ENCODE measurements around the gene FSIP1. TPM values are rescaled to one million over a fixed set of nuclear protein-coding genes. Genes with fewer than 3 reads are reported as not detected.
A peak's percentile ranks its signal among the peaks of the same experiment; 100 is the strongest.

Gene FSIP1
- total RNA-seq, 4 donors from 2014 or later, result 0.20 to 1.5 (median 0.42) TPM

DNA sequence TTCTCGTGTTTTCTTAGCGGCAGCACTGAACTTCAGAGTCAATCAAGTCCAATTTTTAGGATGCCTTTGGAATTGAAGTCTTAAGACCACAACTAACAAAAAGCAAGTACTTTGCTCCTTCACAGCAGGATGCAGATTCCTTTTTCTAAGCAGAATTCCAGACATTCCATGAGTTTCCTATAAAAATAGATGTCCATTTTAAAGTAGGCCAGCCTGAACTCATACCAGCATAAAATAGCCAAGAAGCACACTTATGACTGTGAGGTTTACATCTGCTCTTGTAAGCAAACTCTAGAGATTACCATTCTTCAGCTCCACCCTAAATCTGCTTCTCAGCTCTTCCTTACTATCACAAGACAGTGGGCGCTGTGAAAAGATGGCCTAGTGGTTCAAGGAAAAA, 116.0 kb downstream of the FSIP1 start:
- no peak overlapping the region for H3K27ac ChIP-seq
- peaks cover 0 to 8% (median 3%) of the 10 kb centered on the region in 4 donors for H3K4me1 ChIP-seq
- TF ChIP-seq POLR2A (IDR thresholded peaks at IDR 0.05) (no peak), CTCF (IDR thresholded peaks at IDR 0.05) (no peak), EP300 (IDR thresholded peaks at IDR 0.05) (no peak)
- H3K4me3 ChIP-seq, result no peak overlapping the region
- DNase-seq (ENCODE audit: low spot score in 2 of 2), result no peak
- H3K27me3 ChIP-seq, result no peaks in the 10 kb centered on the region
- no peaks in the 10 kb centered on the region for H3K9me3 ChIP-seq
- 65 to 66% methylated on average over 3 of the region's 3 CpGs for WGBS, 2 donors
- H3K36me3 ChIP-seq, result no peaks in the 10 kb centered on the region

GRCh38 chr15:39665629-39666250, 116.9 kb downstream of the FSIP1 start:
- 37 to 59% methylated on average over 4 of the region's 4 CpGs for WGBS, 2 donors
- no peak for DNase-seq (ENCODE audit: low spot score in 2 of 2)
- H3K9me3 ChIP-seq, result no peaks in the 10 kb centered on the region
- TF ChIP-seq EP300 (IDR thresholded peaks at IDR 0.05), result no peak
- peak overlapping the region in 1 of 4 donors; percentile 47 for H3K27ac ChIP-seq
- no peaks in the 10 kb centered on the region for H3K27me3 ChIP-seq
- no peaks in the 10 kb centered on the region for H3K36me3 ChIP-seq
- H3K4me3 ChIP-seq, result no peak overlapping the region
- H3K4me1 ChIP-seq, result peaks cover 0 to 8% (median 3%) of the 10 kb centered on the region in 4 donors

DNA sequence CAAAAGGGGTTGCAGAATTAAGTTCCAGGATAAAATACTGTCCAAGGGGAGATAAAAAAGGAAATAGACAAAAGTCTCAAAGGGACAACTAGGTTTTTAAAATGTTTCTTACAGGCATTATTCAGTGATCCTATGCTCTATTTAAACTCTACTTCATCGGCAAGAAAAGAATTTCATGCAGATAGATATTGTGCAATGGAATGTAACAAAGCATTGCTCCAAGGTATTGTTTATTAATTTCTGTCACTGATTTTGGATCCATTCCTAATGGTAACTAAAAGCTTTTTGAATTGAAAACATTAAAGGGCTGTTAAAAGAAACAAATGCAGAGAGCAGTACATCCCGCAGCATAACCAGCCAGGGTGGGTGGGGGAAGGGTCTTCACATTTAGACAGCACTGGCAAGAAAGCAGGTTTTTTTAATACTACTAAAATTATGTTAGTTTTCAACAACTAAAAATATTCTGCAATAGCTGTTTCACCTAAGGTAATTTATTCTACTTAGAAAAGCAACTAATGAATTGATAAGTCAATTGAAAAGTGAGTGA, 118.9 kb downstream of the FSIP1 start:
- H3K4me3 ChIP-seq, result no peak overlapping the region
- WGBS, 2 donors, result 62 to 75% methylated on average over 2 of the region's 2 CpGs

DNA sequence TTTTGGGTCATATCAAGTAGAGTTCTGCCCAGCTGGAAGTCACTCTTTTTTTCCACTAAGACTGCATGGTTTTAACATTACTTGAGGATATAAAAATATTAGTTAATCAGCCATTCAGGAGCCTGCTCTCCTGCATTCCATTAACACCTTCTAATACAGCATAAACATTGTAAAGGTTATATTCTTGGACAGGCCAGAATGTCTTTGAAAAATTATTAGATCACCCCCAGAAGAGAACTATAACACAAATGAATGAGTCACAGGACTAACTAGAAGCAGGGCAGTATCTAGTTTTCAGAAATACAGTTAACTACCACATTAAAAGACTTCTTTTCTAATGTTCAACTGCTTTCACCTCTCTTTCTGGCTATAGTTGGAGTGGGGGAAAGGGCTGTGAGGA, 120.9 kb downstream of the FSIP1 start:
- H3K9me3 ChIP-seq, result no peaks in the 10 kb centered on the region
- no peak for DNase-seq (ENCODE audit: low spot score in 2 of 2)
- no peak overlapping the region for H3K4me3 ChIP-seq
- H3K36me3 ChIP-seq, result no peaks in the 10 kb centered on the region
- H3K27ac ChIP-seq, result no peak overlapping the region
- peaks cover 0 to 6% (median 1%) of the 10 kb centered on the region in 4 donors for H3K4me1 ChIP-seq
- TF ChIP-seq EP300 (IDR thresholded peaks at IDR 0.05), result no peak
- no peak for TF ChIP-seq POLR2A (IDR thresholded peaks at IDR 0.05)
- no peak for TF ChIP-seq CTCF (IDR thresholded peaks at IDR 0.05)
- H3K27me3 ChIP-seq, result no peaks in the 10 kb centered on the region

More for the DNA sequence above, 118.9 kb downstream of the FSIP1 start:
- no peaks in the 10 kb centered on the region for H3K9me3 ChIP-seq
- H3K27ac ChIP-seq, result no peak overlapping the region
- H3K27me3 ChIP-seq, result no peaks in the 10 kb centered on the region
- no peaks in the 10 kb centered on the region for H3K36me3 ChIP-seq
- peaks cover 0 to 8% (median 3%) of the 10 kb centered on the region in 4 donors for H3K4me1 ChIP-seq
- no peak for DNase-seq (ENCODE audit: low spot score in 2 of 2)
- TF ChIP-seq EP300 (IDR thresholded peaks at IDR 0.05) (no peak), CTCF (IDR thresholded peaks at IDR 0.05) (no peak), POLR2A (IDR thresholded peaks at IDR 0.05) (no peak)

DNA sequence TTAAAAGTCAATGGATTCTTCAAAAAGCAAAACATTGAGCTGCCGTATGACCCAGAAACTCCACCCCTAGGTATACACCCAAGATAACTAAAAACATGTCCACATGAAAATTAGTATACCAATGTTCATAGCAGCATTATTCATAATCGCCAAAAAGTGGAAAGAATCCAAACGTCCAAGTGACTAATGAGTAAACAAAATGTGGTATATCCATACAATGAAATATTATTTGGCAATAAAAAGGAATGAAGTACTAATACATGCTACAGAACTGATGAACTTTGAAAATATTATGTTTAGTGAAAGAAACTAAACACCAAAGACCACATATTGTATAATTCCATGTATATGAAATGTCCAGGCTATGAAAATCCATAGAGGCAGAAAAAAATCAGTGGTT, 123.9 kb downstream of the FSIP1 start:
- TF ChIP-seq POLR2A (IDR thresholded peaks at IDR 0.05) (no peak), EP300 (IDR thresholded peaks at IDR 0.05) (no peak), CTCF (IDR thresholded peaks at IDR 0.05) (no peak)

More for the DNA sequence above, 123.9 kb downstream of the FSIP1 start:
- Histone ChIP-seq H3K4me1 (no peaks in the 10 kb centered on the region), H3K27ac (no peak overlapping the region), H3K4me3 (no peak overlapping the region), H3K36me3 (no peaks in the 10 kb centered on the region), H3K9me3 (no peaks in the 10 kb centered on the region), H3K27me3 (no peaks in the 10 kb centered on the region)
- DNase-seq (ENCODE audit: low spot score in 2 of 2), result no peak
- WGBS, 2 donors, result 97 to 98% methylated on average over 3 of the region's 3 CpGs

All from tibial nerve (tissue), 4 donors.